Panc1 (cell line): ENCODE measurements around the gene DLL1. TPM values are rescaled to one million over a fixed set of nuclear protein-coding genes. Genes with fewer than 3 reads are reported as not detected.

ENCODE experiments used
- ATAC-seq: fragments of 200-7000 bp; cut with Tn5 transposase; 2 replicates; pipeline ENCODE4 v1.9.1; 2020; ENCODE audit warnings: mild to moderate bottlenecking, moderate library complexity
- BruUV-seq: library from RNA; stranded (reverse); fragments of 400-500 nt; replicated peaks from 2 replicates; lab custom pipeline; 2021; lab: Mats Ljungman, UMichigan
- CTCF ChIA-PET: fragments of 300-600 bp; sonication (Branson Sonifier 250); formaldehyde crosslinking; loops from one replicate; lab custom pipeline; 2022; ENCODE audit warnings: antibody characterized with exemption; lab: Charles Lee
- POLR2A ChIA-PET: fragments of 300-600 bp; sonication (Branson Sonifier 250); formaldehyde crosslinking; loops from one replicate; lab custom pipeline; 2022; ENCODE audit warnings: antibody characterized with exemption; lab: Charles Lee
- DNase-seq: peaks from one replicate; pipeline ENCODE4 v3.0.0-alpha.2; 2010; ENCODE audit warnings: low read depth, low spot score
- H3K27ac ChIP-seq: 2 replicates; pipeline ENCODE4 v1.5.1; 2011; ENCODE audit warnings: mild to moderate bottlenecking, low read length, inconsistent platforms
- H3K27me3 ChIP-seq: fragments of 200-500 bp; sonication (Bioruptor generic); 2 replicates; pipeline ENCODE4 v1.6.0; 2014; ENCODE audit warnings: low read length, inconsistent platforms; ENCODE audit not compliant: control insufficient read depth, insufficient read depth
- H3K36me3 ChIP-seq: fragments of 200-500 bp; sonication (Bioruptor generic); 2 replicates; pipeline ENCODE4 v1.5.1; 2014; ENCODE audit warnings: inconsistent platforms, mild to moderate bottlenecking, low read length, moderate library complexity; ENCODE audit not compliant: control insufficient read depth, insufficient read depth
- H3K4me1 ChIP-seq: 2 replicates; pipeline ENCODE4 v1.5.1; 2011; ENCODE audit warnings: inconsistent platforms, mild to moderate bottlenecking, low read length, moderate library complexity; ENCODE audit not compliant: control insufficient read depth, insufficient read depth
- H3K4me3 ChIP-seq, 2 experiments: 2 replicates each; pipeline ENCODE4 v1.5.1; 2011 to 2012; ENCODE audit warnings: low read depth in 2 of 2, low read length in 2 of 2, mild to moderate bottlenecking in 2 of 2, inconsistent platforms in 1 of 2, moderate library complexity in 1 of 2
- H3K9me3 ChIP-seq: fragments of 200-500 bp; sonication (Bioruptor generic); 2 replicates; pipeline ENCODE4 v1.5.1; 2014; ENCODE audit warnings: low read depth, mild to moderate bottlenecking, inconsistent platforms, low read length, moderate library complexity; ENCODE audit not compliant: control insufficient read depth, insufficient read depth
- CTCF ChIP-seq: fragments of 450-650 bp; IDR thresholded peaks from 2 replicates; pipeline ENCODE4 v1.5.1; 2017; ENCODE audit warnings: mild to moderate bottlenecking
- POLR2AphosphoS5 ChIP-seq: IDR thresholded peaks from 2 replicates; pipeline ENCODE4 v1.6.1; 2012; ENCODE audit warnings: mild to moderate bottlenecking, low read depth, low read length, moderate library complexity
- REST ChIP-seq, 2 experiments: IDR thresholded peaks; 2 replicates each; pipeline ENCODE4 v1.6.1; 2011 to 2012; ENCODE audit warnings: low read depth in 2 of 2, control low read depth in 1 of 2, low read length in 1 of 2, mild to moderate bottlenecking in 1 of 2, moderate library complexity in 1 of 2; ENCODE audit not compliant: insufficient read depth in 1 of 2
- SIN3A ChIP-seq: IDR thresholded peaks from 2 replicates; pipeline ENCODE4 v1.6.1; 2012; ENCODE audit warnings: low read depth, mild to moderate bottlenecking, low read length, moderate library complexity, borderline replicate concordance; ENCODE audit not compliant: insufficient read depth
- TCF7L2 ChIP-seq: IDR thresholded peaks from 2 replicates; pipeline ENCODE4 v1.6.1; 2011; ENCODE audit warnings: mild to moderate bottlenecking, low read depth, low read length, inconsistent platforms
- in situ Hi-C: cut with HindIII; loops from 2 replicates; pipeline ENCODE4 v1.10.0; 2016; ENCODE audit warnings: low sequenced_read_pairs, low pct_unique_long_range_greater_than_20kb
- intact Hi-C: fragments of 100-400 bp; cut with micrococcal nuclease; formaldehyde crosslinking; loops from one replicate; pipeline ENCODE4 v1.10.0; 2022; ENCODE audit not compliant: unreplicated experiment
- total RNA-seq: library from RNA; stranded (reverse); gene quantifications from one replicate; pipeline ENCODE4 v1.2.1, GENCODE V29; 2021; ENCODE audit not compliant: unreplicated experiment

Gene DLL1
- total RNA-seq, 1 experiment from 2014 or later: 2.4 TPM

- ChIA-PET CTCF (no interaction called here), POLR2A (no interaction called here)
- Histone ChIP-seq H3K9me3 (no peaks in the 10 kb centered on the region), H3K36me3 (no peaks in the 10 kb centered on the region), H3K27me3 (no peaks in the 10 kb centered on the region), H3K4me3 (no peak overlapping the region), H3K4me1 (no peaks in the 10 kb centered on the region), H3K27ac (no peak overlapping the region)
- intact Hi-C loops (no loop called here), in situ Hi-C loops (no loop called here)
- no peak for ATAC-seq
- DNase-seq: no peak
- BruUV-seq: no TSS peak
- no peak for TF ChIP-seq SIN3A
- no peak for TF ChIP-seq CTCF
- TF ChIP-seq TCF7L2: no peak
- no peak for TF ChIP-seq POLR2AphosphoS5
- TF ChIP-seq REST (IDR thresholded peaks at IDR 0.05; ENCODE audit: insufficient read depth in 1 of 2, low read depth in 2 of 2, low read length in 1 of 2): no peak
Measured at GRCh38 chr6:170273191-170273590, 17.7 kb downstream of the DLL1 start.

GRCh38 chr6:170272341-170273065, 18.4 kb downstream of the DLL1 start:
- ChIA-PET POLR2A (no interaction called here), CTCF (no interaction called here)
- Histone ChIP-seq H3K9me3 (no peaks in the 10 kb centered on the region), H3K36me3 (no peaks in the 10 kb centered on the region), H3K27ac (no peak overlapping the region), H3K4me1 (no peaks in the 10 kb centered on the region), H3K4me3 (no peak overlapping the region), H3K27me3 (no peaks in the 10 kb centered on the region)
- in situ Hi-C loops: no loop called here
- no TSS peak for BruUV-seq
- TF ChIP-seq CTCF: no peak
- TF ChIP-seq SIN3A: no peak
- TF ChIP-seq REST (IDR thresholded peaks at IDR 0.05; ENCODE audit: insufficient read depth in 1 of 2, low read depth in 2 of 2, low read length in 1 of 2): no peak
- no peak for TF ChIP-seq POLR2AphosphoS5
- no peak for TF ChIP-seq TCF7L2
- ATAC-seq: no peak
- DNase-seq: no peak
- intact Hi-C loops: no loop called here
